C4-2B (cell line): Measurements from ENCODE around the gene MIAT.

ENCODE experiments used
- CTCF ChIP-seq: fragments of 450-650 bp; conservative IDR thresholded peaks from 2 replicates; pipeline ENCODE4 v1.5.1; 2017; ENCODE audit warnings: mild to moderate bottlenecking
- ZFX ChIP-seq: fragments of 450-650 bp; IDR thresholded peaks from 2 replicates; pipeline ENCODE4 v1.6.1; 2017

GRCh38 chr22:26673486-26673885 lies 16.1 kb downstream of the MIAT start:
- TF ChIP-seq CTCF (no peak), ZFX (no peak)
